Measurements from ENCODE around the gene GEMIN2. TPM values are rescaled to one million over a fixed set of nuclear protein-coding genes. Genes with fewer than 3 reads are reported as not detected.
A peak's percentile ranks its signal among the peaks of the same experiment; 100 is the strongest.
"Not testable (repeated sequence)": the region's sequence is repeated elsewhere in the genome, so short reads cannot be mapped to it uniquely, and the experiment has no call there.

The GEMIN2 gene
- total RNA-seq, 6 experiments from 2014 or later = 6.6 to 9.6 (median 9.0) TPM

DNA sequence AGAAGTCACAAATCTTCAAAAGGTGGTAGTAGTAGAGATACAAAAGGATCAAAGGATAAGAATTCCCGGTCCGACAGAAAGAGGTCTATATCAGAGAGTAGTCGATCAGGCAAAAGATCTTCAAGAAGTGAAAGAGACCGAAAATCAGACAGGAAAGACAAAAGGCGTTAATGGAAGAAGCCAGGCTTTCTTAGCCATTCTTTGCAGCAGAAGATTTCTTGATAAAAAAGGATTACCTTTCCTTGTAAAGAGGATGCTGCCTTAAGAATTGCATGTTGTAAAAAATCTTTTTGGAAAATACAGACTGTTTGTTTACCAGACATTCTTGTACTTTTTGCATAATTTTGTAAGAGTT is 67.5 kb downstream of the GEMIN2 start:
- no peak for DNase-seq
- Mint-ChIP-seq H3K27ac (no peak overlapping the region), H3K27me3 (ENCODE audit: insufficient read depth) (peaks cover 3% of the 10 kb centered on the region; the same call in 1 of the 2 replicates), H3K36me3 (ENCODE audit: low read depth) (peaks cover 44% of the 10 kb centered on the region), H3K4me1 (ENCODE audit: low read depth) (peaks cover 18% of the 10 kb centered on the region), H3K4me3 (no peak overlapping the region), H3K9me3 (no peaks in the 10 kb centered on the region)
- no peak for TF ChIP-seq CTCF (IDR thresholded peaks at IDR 0.05)

- TF ChIP-seq CTCF (IDR thresholded peaks at IDR 0.05) = no peak
- no peak overlapping the region for H3K4me3 Mint-ChIP-seq
- peaks cover 39% of the 10 kb centered on the region for H3K36me3 Mint-ChIP-seq (ENCODE audit: low read depth)
- H3K27ac Mint-ChIP-seq = peak overlapping the region; percentile 46
- peaks cover 9% of the 10 kb centered on the region for H3K4me1 Mint-ChIP-seq (ENCODE audit: low read depth)
- no peaks in the 10 kb centered on the region for H3K9me3 Mint-ChIP-seq
- DNase-seq = no peak
- peaks cover 3% of the 10 kb centered on the region; the same call in 1 of the 2 replicates for H3K27me3 Mint-ChIP-seq (ENCODE audit: insufficient read depth)
Measured at GRCh38 chr14:39182770-39183684, 68.9 kb downstream of the GEMIN2 start.

- not testable (repeated sequence) for H3K27me3 Mint-ChIP-seq (ENCODE audit: insufficient read depth); H3K9me3 Mint-ChIP-seq; H3K4me3 Mint-ChIP-seq; DNase-seq; H3K27ac Mint-ChIP-seq; H3K4me1 Mint-ChIP-seq (ENCODE audit: low read depth)
- H3K36me3 Mint-ChIP-seq (ENCODE audit: low read depth) = peaks cover 39% of the 10 kb centered on the region
Measured at GRCh38 chr14:39183685-39184003, 69.5 kb downstream of the GEMIN2 start.

DNA sequence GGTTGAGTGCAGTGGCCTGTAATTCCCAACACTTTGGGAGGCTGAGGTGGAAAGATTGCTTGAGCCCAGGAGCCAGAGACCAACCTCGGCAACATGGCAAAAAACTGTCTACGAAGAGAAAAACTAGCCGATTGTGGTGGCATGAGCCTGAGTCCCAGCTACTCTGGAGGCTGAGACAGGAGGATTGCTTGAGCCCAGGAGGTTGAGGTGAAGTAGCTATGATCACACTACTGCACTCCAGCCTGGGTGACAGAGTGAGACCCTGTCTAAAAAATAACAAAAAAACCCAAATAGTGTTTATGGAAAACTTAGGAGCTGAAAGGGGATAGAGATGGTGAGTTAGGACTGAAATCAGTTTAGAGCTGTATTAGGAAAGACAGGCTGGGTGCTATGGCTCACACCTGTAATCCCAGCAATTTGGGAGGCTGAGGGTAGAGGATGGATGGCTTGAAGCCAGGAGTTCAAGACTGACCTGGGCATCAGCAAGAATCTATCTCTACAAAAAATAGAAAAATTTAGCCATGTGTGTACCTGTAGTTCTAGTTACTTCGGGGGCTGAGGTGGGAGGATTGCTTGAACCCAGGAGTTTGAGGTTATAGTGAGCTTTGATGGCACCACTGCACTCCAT is 70.6 kb downstream of the GEMIN2 start:
- H3K4me3 Mint-ChIP-seq = no peak overlapping the region
- H3K27ac Mint-ChIP-seq = peak overlapping the region; percentile 33
- H3K9me3 Mint-ChIP-seq = no peaks in the 10 kb centered on the region
- DNase-seq = no peak
- H3K27me3 Mint-ChIP-seq (ENCODE audit: insufficient read depth) = peaks cover 3% of the 10 kb centered on the region
- peaks cover 31% of the 10 kb centered on the region for H3K36me3 Mint-ChIP-seq (ENCODE audit: low read depth)
- no peaks in the 10 kb centered on the region for H3K4me1 Mint-ChIP-seq (ENCODE audit: low read depth)
- TF ChIP-seq CTCF (IDR thresholded peaks at IDR 0.05) = no peak

DNA sequence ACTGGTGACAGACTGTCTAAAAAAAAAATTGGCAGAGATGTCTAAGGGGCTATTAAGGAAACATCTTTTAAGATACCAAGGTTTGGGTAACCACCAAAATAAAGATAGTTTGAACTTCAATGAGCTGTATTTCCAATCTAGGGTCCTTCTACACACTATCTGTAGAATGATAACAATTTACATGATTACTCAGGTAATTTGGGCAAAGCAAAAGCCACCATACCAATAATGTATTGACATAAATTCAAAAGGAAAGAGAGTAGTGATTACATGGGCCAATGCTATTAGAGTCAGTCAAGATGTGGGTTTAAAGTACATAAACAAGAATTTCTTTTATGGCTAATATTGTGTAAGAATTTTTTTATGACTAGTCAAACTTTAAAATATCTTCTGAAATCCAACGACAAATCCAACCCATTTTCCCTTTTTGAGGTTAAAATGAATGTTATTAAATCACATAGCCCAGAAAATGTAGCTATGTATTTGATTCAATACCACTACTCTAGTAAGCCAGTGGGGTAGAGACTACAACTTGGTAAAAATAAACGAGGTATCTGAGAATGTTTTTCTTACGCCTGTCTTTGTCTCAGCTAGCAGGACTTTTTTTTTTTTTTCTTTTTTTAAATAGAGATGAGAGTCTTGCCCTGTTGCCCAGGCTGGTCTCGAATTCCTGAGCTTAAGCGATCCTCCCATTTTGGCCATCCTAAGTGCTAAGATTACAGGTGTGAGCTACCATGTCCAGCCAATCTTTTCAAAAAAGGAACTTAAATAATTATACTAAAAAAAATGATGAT is 71.3 kb downstream of the GEMIN2 start:
- Mint-ChIP-seq H3K9me3 (no peaks in the 10 kb centered on the region), H3K4me1 (ENCODE audit: low read depth) (no peaks in the 10 kb centered on the region), H3K27me3 (ENCODE audit: insufficient read depth) (peaks cover 3% of the 10 kb centered on the region), H3K36me3 (ENCODE audit: low read depth) (peaks cover 31% of the 10 kb centered on the region), H3K4me3 (no peak overlapping the region), H3K27ac (peak overlapping the region; percentile 33)
- DNase-seq = no peak
- TF ChIP-seq CTCF (IDR thresholded peaks at IDR 0.05) = no peak

Other genes with a start within 250 kb of the GEMIN2 start
- 100 to 1,000 TPM; 199 to 255 (median 241) TPM for gene SEC23A, start 11.1 kb upstream of the GEMIN2 start, total RNA-seq (2021; fragmentation: NEBNext Ultra II Directional; extraction: Animal tissue kit (Norgen Biotek cat#: 25700))
- 10 to 100 TPM; 23.7 to 29.9 (median 25.4) TPM for gene TRAPPC6B, start 56.0 kb downstream of the GEMIN2 start, total RNA-seq (2021; fragmentation: NEBNext Ultra II Directional; extraction: Animal tissue kit (Norgen Biotek cat#: 25700))
- gene PNN, start 60.9 kb downstream of the GEMIN2 start, total RNA-seq (2021; fragmentation: NEBNext Ultra II Directional; extraction: Animal tissue kit (Norgen Biotek cat#: 25700)) = 10 to 100 TPM; 30.1 to 44.5 (median 40.5) TPM
- gene MIA2, start 119.6 kb downstream of the GEMIN2 start, total RNA-seq (2021; fragmentation: NEBNext Ultra II Directional; extraction: Animal tissue kit (Norgen Biotek cat#: 25700)) = 10 to 100 TPM; 11.5 to 16.3 (median 13.0) TPM